ENCODE results near the gene DMAC1. TPM values are rescaled to one million over a fixed set of nuclear protein-coding genes. Genes with fewer than 3 reads are reported as not detected.

The DMAC1 gene
- total RNA-seq: 32.2 TPM

GRCh38 chr9:7799234-7799943, at the start of gene DMAC1:
DMAC1 (minus strand) TSS chr9:7799778; CDS start chr9:7799734, 44 bp downstream.
- DNase-seq (ENCODE audit: low spot score in 2 of 2): peak; percentile 64 to 70
- no peak for FAIRE-seq

DNA sequence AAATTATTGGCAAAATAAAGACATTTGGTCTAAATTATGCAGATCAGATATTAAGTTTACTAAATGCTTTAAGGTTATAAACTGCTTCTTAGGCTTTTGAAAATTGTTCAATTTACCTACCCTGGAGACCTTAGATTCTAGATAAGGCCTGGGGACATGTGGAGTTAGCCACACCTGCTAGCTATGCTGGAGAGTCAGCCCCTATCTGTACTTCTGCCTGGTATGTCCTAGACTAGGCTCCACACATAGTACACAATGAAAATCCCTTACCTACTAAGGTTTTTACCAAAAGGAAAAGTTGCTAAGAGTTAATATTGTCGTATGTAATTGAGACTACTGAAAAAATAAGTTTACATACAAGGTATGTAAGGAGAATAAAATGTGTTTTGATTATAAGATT, 49.8 kb upstream of the DMAC1 start:
- no peak for FAIRE-seq

DNA sequence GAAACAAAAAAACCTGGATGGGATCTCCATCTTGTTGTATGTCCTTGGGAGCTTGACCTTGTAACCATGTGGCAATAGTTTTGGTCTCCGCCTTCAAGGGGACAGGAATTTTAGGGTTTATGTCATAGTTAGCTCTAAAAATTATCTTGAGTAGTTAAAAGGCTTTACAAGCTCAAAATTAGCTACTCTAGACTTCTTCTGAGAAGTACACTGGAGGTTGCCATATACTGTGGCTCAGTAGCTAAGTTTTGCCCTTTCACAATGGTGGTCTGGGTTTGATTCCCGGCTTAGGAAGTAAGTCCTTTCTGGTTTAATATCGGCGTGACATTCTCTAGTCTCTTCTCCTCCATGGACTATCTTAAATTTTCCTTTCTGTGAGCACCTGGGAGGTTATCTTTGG, 48.9 kb upstream of the DMAC1 start:
- DNase-seq (ENCODE audit: low spot score in 2 of 2) (no peak), FAIRE-seq (no peak)

More for the DNA sequence above, 49.8 kb upstream of the DMAC1 start:
- DNase-seq (ENCODE audit: low spot score in 2 of 2): no peak

GRCh38 chr9:7844242-7844641, 44.7 kb upstream of the DMAC1 start:
- no peak for FAIRE-seq
- DNase-seq (ENCODE audit: low spot score in 2 of 2): peak; percentile 5 to 14

GRCh38 chr9:7841831-7842230, 42.3 kb upstream of the DMAC1 start:
- DNase-seq (ENCODE audit: low spot score in 2 of 2) (no peak), FAIRE-seq (no peak)

DNA sequence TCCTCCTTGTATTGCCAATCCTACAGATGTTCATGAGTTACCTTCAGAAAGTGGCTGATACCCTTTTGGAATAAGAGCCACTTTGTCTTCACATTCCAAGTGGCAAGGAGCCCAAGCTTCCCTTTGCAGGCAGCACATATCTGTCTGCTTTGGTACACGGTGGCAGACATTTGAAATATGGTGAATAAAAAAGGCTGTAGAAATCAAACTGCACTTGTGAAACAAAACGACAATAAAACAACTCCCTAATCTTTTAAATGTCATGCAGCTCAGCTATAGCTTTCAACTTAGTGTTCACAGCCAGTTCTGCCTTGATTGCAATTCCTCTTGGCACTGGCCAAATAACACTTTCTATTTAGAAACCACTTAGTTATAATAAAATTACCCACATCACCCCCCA, 35.0 kb upstream of the DMAC1 start:
- no peak for DNase-seq (ENCODE audit: low spot score in 2 of 2)

DNA sequence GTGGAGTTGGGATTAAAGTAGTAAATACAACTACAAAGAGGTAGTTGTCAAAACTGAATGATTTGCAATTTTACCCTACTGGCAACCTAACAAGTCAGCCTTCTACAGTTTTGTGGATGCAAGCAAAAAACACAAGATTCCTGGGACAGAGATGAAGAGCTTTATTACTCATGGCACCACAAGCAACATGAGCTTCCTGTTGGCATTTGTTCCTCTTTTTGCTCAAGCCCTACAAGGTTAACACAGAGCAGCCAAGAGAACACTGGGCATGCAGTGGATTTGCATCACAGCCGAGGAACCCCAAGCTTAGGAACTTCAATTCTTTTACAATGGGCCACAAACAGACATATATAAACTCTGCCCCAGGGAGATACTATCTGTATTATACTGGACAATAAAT, 28.8 kb upstream of the DMAC1 start:
- DNase-seq (ENCODE audit: low spot score in 2 of 2) (no peak), FAIRE-seq (no peak)

More for the DNA sequence above, 35.0 kb upstream of the DMAC1 start:
- FAIRE-seq: no peak

- no peak for FAIRE-seq
- DNase-seq (ENCODE audit: low spot score in 2 of 2): no peak
Observed at GRCh38 chr9:7827792-7828191, 28.2 kb upstream of the DMAC1 start.

- DNase-seq (ENCODE audit: low spot score in 2 of 2) (no peak), FAIRE-seq (no peak)
Observed at GRCh38 chr9:7827056-7827455, 27.5 kb upstream of the DMAC1 start.

DNA sequence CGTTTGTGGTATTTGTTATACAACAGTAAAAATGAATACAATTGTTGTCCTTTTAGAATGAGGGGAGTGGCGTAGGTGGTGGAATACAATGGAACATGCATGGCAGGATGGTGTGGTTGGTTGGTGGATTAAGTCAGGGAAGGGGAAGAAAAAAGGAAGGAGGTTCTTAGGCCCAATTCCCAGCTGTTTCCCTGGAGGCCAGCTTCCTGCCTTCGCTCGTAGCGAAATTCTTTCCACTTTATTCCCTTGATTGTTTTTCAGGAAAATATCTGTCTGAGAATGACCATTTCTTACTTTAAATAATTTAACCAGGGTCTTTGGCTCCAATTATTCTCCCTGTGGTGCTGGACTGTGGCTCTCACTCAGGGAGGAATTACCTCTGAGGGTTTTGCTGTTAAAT, 24.1 kb upstream of the DMAC1 start:
- FAIRE-seq: no peak

GRCh38 chr9:7819984-7820383, 20.4 kb upstream of the DMAC1 start:
- FAIRE-seq (no peak), DNase-seq (ENCODE audit: low spot score in 2 of 2) (no peak)

More for the DNA sequence above, 24.1 kb upstream of the DMAC1 start:
- DNase-seq (ENCODE audit: low spot score in 2 of 2): no peak

- FAIRE-seq: no peak
Observed at GRCh38 chr9:7816021-7816420, 16.4 kb upstream of the DMAC1 start.

GRCh38 chr9:7813030-7813429, 13.5 kb upstream of the DMAC1 start:
- FAIRE-seq (no peak), DNase-seq (ENCODE audit: low spot score in 2 of 2) (no peak)

More at GRCh38 chr9:7816021-7816420, 16.4 kb upstream of the DMAC1 start:
- no peak for DNase-seq (ENCODE audit: low spot score in 2 of 2)

DNA sequence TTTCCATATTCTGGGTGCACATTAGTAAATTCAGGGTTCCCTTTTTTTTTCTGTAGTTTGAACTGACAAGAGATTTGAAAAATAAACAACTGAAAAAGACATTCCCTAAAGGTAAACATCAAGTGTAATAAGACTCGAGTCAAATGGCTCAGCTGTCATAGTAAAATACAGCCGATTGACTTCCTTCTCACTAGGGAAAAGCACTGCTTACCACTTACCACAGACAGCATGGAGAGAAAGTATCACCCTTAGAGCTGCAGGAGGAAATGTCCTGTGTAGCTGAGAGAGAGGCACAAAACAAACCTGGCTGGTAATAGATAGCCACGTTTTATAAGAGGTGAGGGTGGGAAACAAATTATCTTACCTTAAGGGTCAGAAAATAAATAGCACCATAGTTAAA, 12.1 kb upstream of the DMAC1 start:
- FAIRE-seq: no peak
- no peak for DNase-seq (ENCODE audit: low spot score in 2 of 2)

- FAIRE-seq (no peak), DNase-seq (ENCODE audit: low spot score in 2 of 2) (no peak)
Observed at GRCh38 chr9:7802666-7803065, 3.1 kb upstream of the DMAC1 start.

GRCh38 chr9:7799944-7800285, 337 bp upstream of the DMAC1 start:
- no peak for FAIRE-seq
- DNase-seq (ENCODE audit: low spot score in 2 of 2): no peak

- DNase-seq (ENCODE audit: low spot score in 2 of 2): no peak
- FAIRE-seq: no peak
Observed at GRCh38 chr9:7794196-7794595, 5.4 kb downstream of the DMAC1 start.

DNA sequence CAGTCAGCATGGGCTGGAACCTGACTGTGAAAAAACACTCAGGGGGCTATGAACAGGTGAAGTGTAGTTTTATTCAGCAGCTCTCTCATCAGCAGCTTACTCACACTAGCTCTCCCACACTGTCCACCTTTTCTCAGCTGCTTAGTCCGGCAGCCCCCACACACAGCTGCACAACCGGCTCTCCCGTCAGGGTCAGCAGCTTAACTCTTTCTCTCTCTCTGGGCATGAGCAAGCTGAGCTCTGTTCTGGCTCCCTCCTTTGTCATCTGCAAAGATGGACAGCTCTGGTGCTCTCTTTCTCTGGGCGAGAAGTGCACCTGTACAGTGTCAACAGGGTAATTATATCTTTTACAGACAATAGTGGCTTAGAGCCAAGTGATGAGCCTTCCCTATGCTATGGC, 8.2 kb downstream of the DMAC1 start:
- DNase-seq (ENCODE audit: low spot score in 2 of 2): no peak
- FAIRE-seq: no peak

DNA sequence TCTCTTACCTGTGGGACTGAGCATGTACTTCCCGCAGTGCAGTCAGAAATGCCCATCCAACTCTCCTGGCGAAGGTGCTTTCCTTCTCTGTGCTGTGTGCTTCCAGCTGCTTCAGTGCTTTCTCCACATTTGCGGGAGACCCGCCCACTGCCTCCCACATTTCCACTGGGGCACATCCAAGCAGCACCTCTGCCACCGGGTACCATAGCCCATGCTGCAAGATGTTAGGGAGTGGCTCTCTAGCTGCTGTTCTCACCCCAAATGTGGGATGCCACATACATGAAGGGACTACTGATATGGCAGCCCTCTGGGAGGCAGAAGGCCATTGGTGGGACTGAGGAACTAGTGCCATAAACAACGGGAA, 8.8 kb downstream of the DMAC1 start:
- no peak for DNase-seq (ENCODE audit: low spot score in 2 of 2)
- no peak for FAIRE-seq

DNA sequence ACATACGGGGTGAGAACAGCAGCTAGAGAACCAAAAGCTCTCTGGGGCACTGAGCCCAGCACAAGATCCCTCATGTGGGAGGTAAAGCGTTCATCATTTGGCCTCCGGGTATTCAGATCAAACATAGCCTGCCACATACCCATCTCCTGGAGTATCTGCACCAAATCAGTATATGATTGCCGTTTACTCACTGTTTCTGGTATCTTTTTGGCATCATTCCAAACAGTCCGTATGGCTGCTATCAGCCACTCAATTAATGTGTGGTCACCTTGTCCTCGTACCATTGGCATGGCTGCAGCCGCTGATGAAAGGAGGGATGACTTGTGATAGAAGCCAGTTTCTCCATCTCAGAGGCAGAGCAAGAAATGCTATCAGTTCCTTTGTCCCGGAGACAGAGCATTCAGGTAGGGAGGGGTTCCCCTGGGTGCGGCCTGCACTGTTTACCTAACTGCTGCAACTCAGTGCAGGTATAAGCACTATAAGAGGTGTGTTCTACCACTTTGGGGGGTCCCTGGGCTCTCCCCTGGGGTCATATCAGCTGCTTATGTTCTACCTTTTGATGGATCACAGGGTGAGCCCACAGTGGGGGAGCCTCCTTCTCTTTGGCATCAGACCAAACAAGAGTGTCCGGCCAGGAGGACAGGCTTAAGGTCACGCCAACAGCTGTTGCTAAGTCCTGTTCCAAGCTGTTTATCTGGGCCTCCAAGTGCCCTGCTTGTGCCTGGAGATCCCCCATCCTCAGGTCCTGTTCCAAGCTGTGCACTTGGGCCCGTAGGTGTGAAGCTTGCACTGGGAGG, 9.4 kb downstream of the DMAC1 start:
- DNase-seq (ENCODE audit: low spot score in 2 of 2) (no peak), FAIRE-seq (no peak)

- no peak for DNase-seq (ENCODE audit: low spot score in 2 of 2)
- no peak for FAIRE-seq
Observed at GRCh38 chr9:7788772-7789171, 10.8 kb downstream of the DMAC1 start.

GRCh38 chr9:7785813-7786212, 13.8 kb downstream of the DMAC1 start:
- DNase-seq (ENCODE audit: low spot score in 2 of 2): no peak
- FAIRE-seq: no peak
